ENCODE measurements around the gene DLG2. TPM values are rescaled to one million over a fixed set of nuclear protein-coding genes. Genes with fewer than 3 reads are reported as not detected.
A peak's percentile ranks its signal among the peaks of the same experiment; 100 is the strongest.

Gene DLG2
- total and polyA plus RNA-seq, 11 donors: 2.4 to 13.9 (median 7.1) TPM

DNA sequence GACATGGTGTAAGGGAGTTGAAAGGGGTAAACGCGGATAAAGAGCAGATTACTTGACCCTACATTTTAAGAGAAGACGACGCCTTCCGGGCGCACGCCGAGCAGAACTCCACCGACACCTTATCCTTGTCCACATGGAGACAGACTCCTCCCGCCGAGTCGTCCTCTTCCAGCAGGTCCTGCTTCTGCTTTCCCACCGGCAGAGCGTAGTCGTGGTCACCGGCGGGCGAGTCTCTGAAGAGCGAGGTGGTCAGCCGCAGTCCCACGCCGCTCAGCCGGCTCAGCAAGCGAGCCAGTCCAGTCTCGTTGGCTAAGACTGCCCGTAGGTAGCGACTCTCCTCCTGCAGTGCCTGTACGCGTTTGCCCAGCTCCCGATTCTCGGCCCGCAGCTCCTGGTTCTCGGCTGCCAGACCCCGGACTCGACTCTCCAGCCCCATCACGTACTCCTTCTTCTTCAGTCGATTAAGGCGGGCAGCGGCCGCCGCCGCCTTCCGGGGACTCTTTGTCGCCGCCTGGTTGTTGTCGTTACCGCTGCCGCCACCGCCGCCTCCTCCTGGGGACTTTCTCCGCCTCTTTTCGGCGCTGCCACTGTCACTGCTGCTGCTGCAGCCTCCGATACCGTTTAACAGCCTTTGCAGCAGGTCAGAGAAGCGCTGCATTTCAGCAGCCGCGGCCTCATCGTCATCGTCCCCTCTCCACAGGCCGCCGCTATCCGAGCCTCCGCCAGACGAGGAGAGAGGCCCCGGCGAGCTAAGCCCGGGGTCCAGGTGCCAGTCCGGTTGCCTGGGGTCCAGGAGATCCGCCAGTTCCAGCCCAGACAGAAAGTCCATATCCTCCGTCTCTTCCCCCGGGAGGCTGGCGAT lies 36.8 kb upstream of the DLG2 start:
- ATAC-seq (peak; percentile 72 to 82 (median 77)), DNase-seq (peak; percentile 77 to 90 (median 85))
- TF ChIP-seq POLR2A (IDR thresholded peaks at IDR 0.05) (no peak), CTCF (IDR thresholded peaks at IDR 0.05) (peak; percentile 41 to 79 (median 64))
- H3K4me1 ChIP-seq: peaks cover 0 to 51% (median 43%) of the 10 kb centered on the region in 12 donors
- peak overlapping the region; percentile 92 to 99 (median 96) for H3K27ac ChIP-seq
- H3K36me3 ChIP-seq: peaks cover 0 to 44% (median 30%) of the 10 kb centered on the region in 9 donors
- peak overlapping the region; percentile 71 to 94 (median 88) for H3K4me3 ChIP-seq
- intact Hi-C loops (cut with DNase I): loop anchor here in 9 of 10 donors (1.0 to 10.0 kb wide), 5 partner anchors 15 to 69 kb away; partner anchors contain the start of genes TMEM126B (in 8 of the 9) and DLG2 (in 6 of the 9)
- no peaks in the 10 kb centered on the region for H3K9me3 ChIP-seq
- WGBS, 4 donors: 0 to 1% (median 0%) methylated on average over 49 to 73 of the region's 73 CpGs
- no peaks in the 10 kb centered on the region for H3K27me3 ChIP-seq

DNA sequence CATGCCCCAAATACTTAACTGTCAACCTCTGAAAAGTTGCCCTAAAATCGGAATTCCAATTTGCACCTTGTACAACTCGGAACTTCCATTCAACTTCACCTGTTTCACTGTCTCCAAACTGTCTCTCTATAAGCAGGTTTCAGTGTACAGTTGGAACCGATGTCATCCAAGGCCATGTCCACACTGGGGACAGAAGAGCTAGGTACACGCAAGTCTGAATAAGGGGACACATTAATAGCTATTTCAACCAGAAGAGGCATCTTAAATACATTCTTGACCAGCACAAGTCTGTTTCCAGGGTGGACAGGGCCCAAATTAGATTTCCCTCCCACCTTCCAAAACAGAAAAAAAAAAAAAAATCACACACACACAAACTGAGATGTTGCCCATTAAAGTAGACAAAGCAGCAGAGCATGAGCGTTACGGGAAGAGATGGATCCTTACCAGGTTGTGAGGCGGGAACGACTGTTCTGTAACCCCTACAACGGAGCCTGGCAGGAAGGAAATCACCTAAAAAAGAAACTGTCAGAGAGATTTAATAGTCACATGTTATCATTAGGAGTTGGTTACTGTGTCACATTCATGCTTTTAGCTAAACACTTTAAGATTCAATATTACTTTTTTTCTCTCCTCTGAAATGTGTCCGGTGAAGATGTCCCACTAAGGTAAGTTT lies 36.1 kb upstream of the DLG2 start:
- Histone ChIP-seq H3K9me3 (no peaks in the 10 kb centered on the region), H3K4me3 (peak overlapping the region; percentile 71 to 94 (median 88)), H3K4me1 (peaks cover 0 to 58% (median 51%) of the 10 kb centered on the region in 12 donors), H3K27ac (peak overlapping the region in 11 of 12 donors; percentile 93 to 99 (median 97)), H3K36me3 (peaks cover 0 to 51% (median 38%) of the 10 kb centered on the region in 9 donors), H3K27me3 (no peaks in the 10 kb centered on the region)
- intact Hi-C loops (cut with DNase I): loop anchor here in 8 of 10 donors (2.0 to 10.0 kb wide), 3 partner anchors 14 to 68 kb away; partner anchors contain the start of genes DLG2 (in 6 of the 8) and TMEM126B (in 6 of the 8)
- no peak for DNase-seq
- WGBS, 4 donors: 3 to 5% (median 4%) methylated on average over 10 of the region's 10 CpGs
- ATAC-seq: no peak
- no peak for TF ChIP-seq POLR2A (IDR thresholded peaks at IDR 0.05)
- no peak for TF ChIP-seq CTCF (IDR thresholded peaks at IDR 0.05)

DNA sequence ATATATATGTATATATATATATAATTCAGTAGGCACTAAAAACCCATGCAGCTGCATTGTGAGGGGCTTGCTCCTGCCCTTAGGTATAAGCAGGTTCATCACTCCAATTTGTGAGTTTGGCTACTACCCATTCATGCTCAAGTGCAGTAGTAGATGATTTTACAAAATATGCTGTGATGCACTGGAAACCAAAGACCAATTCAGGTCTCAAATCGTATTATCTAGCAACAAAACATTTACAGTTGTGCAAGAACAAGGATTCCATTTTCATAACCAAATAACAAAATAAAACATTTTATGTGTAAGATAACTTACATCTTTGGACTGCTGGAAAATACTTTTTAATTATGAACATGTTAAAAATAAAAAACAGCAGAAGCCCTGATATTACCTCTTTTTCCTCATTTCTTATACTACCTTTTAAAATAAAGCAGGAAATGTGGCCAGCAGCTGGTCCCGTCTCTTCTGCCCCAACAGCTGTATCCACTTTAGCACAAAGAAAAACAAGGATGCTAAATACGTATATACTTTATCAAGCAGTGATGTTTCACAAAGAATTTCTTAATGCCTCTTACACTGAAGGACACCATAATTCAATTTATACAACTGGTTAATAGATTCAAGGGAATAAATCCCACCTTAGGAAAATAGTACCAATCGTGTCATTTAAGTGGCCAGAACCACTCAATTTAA lies 35.0 kb upstream of the DLG2 start:
- TF ChIP-seq CTCF (IDR thresholded peaks at IDR 0.05) (no peak), POLR2A (IDR thresholded peaks at IDR 0.05) (no peak)
- Histone ChIP-seq H3K36me3 (peaks cover 0 to 62% (median 47%) of the 10 kb centered on the region in 9 donors), H3K4me1 (peaks cover 0 to 66% (median 59%) of the 10 kb centered on the region in 12 donors), H3K4me3 (peak overlapping the region; percentile 71 to 94 (median 88)), H3K27ac (peak overlapping the region in 1 of 12 donors; percentile 96), H3K9me3 (no peaks in the 10 kb centered on the region), H3K27me3 (no peaks in the 10 kb centered on the region)
- intact Hi-C loops (cut with DNase I): loop anchor here in 8 of 10 donors (2.0 to 10.0 kb wide), 3 partner anchors 13 to 67 kb away; partner anchors contain the start of genes DLG2 (in 6 of the 8) and TMEM126B (in 6 of the 8)
- WGBS, 4 donors: 5 to 10% (median 8%) methylated on average over 4 of the region's 4 CpGs
- no peak for DNase-seq
- no peak for ATAC-seq
